ENCODE measurements around the gene DMAC2.

Gene DMAC2

DNA sequence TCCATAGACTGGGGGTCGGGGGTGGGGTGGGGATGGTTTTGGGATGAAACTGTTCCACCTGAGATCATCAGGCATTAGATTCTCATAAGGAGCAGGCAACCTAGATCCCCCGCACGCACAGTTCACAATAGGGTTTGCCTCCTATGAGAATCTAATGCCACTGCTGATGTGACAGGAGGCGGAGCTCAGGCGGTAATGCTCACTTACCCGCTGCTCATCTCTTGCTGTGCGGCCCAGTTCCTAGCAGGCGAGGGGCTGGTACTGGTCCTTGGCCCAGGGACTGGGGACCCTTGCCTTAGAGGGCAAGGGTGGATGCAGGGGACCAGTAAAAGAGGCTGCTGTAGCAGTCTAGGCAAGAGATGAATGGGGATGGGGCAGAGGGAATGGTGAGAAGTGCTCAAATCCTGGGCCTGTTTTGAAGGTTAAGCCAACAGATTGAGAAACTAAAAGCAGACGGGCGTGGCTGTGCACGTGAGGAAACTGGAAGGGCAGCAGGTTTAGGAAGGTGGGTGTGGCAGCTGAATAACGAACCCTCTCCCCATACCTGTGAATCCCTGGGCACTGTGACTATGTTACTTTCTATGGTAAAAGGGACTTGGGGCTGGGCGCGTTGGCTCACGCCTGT is 1.7 kb upstream of the DMAC2 start:
- ATAC-seq (ENCODE audit: insufficient read depth, low read depth) (no peak), DNase-seq (no peak)
- Histone ChIP-seq H3K4me1 (ENCODE audit: insufficient read depth, low read length) (peaks cover 21% of the 10 kb centered on the region), H3K36me3 (ENCODE audit: insufficient read depth, low read length) (peaks cover 12% of the 10 kb centered on the region), H3K9me3 (ENCODE audit: insufficient read depth, low read length, severe bottlenecking) (no peaks in the 10 kb centered on the region), H3K9ac (ENCODE audit: low read depth, low read length) (no peak overlapping the region), H3K27ac (ENCODE audit: low read length) (no peak overlapping the region), H3K4me2 (ENCODE audit: insufficient read depth, low read length) (no peak overlapping the region), H3K79me2 (ENCODE audit: insufficient read depth, low read length) (peaks cover 16% of the 10 kb centered on the region), H3K27me3 (ENCODE audit: insufficient read depth, low read length, poor library complexity) (no peaks in the 10 kb centered on the region), H2AFZ (ENCODE audit: low read depth, low read length) (no peak overlapping the region), H3K4me3 (ENCODE audit: low read depth in 1 of 2, low read length in 2 of 2) (no peak overlapping the region), H4K20me1 (ENCODE audit: insufficient read depth, low read length) (no peaks in the 10 kb centered on the region)
- no peak for TF ChIP-seq EZH2 (IDR thresholded peaks at IDR 0.05; ENCODE audit: borderline replicate concordance, low read depth, low read length, severe bottlenecking)
- TF ChIP-seq, protein P1, sequence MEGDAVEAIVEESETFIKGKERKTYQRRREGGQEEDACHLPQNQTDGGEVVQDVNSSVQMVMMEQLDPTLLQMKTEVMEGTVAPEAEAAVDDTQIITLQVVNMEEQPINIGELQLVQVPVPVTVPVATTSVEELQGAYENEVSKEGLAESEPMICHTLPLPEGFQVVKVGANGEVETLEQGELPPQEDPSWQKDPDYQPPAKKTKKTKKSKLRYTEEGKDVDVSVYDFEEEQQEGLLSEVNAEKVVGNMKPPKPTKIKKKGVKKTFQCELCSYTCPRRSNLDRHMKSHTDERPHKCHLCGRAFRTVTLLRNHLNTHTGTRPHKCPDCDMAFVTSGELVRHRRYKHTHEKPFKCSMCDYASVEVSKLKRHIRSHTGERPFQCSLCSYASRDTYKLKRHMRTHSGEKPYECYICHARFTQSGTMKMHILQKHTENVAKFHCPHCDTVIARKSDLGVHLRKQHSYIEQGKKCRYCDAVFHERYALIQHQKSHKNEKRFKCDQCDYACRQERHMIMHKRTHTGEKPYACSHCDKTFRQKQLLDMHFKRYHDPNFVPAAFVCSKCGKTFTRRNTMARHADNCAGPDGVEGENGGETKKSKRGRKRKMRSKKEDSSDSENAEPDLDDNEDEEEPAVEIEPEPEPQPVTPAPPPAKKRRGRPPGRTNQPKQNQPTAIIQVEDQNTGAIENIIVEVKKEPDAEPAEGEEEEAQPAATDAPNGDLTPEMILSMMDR (IDR thresholded peaks at IDR 0.05; ENCODE audit: borderline replicate concordance, extremely low read depth, low read length, poor library complexity, severe bottlenecking), result no peak

DNA sequence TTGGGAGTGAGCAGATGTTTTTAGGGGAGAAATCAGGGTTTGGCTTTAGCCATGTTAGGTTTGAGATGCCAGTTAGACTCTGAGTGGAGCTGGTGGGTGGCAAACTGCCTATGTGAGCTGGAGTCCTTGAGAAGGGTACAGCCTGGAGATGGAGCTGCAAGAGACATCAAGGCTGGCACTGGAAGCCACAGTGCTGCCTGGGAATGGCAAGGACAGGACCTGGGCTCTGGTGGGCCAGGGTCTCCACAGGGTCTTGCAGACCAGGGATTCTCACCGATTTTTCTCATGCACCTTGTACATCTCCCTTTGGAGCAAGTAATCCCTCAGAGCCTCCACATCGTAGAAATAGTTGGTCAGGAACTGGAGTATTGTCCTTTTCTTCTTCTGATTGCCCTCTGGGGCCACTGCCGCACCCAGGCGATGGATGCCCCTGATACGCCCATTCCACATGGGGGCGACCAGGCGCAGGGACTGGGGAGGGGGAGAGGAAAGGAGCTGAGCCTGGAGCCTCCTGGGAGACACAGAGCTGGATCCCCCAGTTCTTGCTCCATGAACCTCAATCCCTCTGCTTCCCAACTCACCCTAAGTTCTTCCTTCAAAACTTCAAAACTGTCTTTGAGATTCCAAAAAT is 1.7 kb downstream of the DMAC2 start:
- Histone ChIP-seq H3K36me3 (ENCODE audit: insufficient read depth, low read length) (peaks cover 22% of the 10 kb centered on the region), H3K9ac (ENCODE audit: low read depth, low read length) (no peak overlapping the region), H3K79me2 (ENCODE audit: insufficient read depth, low read length) (peaks cover 16% of the 10 kb centered on the region), H3K4me3 (ENCODE audit: low read depth in 1 of 2, low read length in 2 of 2) (peak overlapping the region in 1 of 2 experiments; percentile 75; a peak in 1 of 4 replicates), H2AFZ (ENCODE audit: low read depth, low read length) (no peak overlapping the region), H3K27ac (ENCODE audit: low read length) (no peak overlapping the region), H3K4me2 (ENCODE audit: insufficient read depth, low read length) (peak overlapping the region; percentile 71), H3K9me3 (ENCODE audit: insufficient read depth, low read length, severe bottlenecking) (no peaks in the 10 kb centered on the region), H3K4me1 (ENCODE audit: insufficient read depth, low read length) (peaks cover 21% of the 10 kb centered on the region), H3K27me3 (ENCODE audit: insufficient read depth, low read length, poor library complexity) (no peaks in the 10 kb centered on the region), H4K20me1 (ENCODE audit: insufficient read depth, low read length) (no peaks in the 10 kb centered on the region)
- DNase-seq (no peak), ATAC-seq (ENCODE audit: insufficient read depth, low read depth) (no peak)
- TF ChIP-seq, protein P1 (IDR thresholded peaks at IDR 0.05; ENCODE audit: borderline replicate concordance, extremely low read depth, low read length, poor library complexity, severe bottlenecking), result no peak
- no peak for TF ChIP-seq EZH2 (IDR thresholded peaks at IDR 0.05; ENCODE audit: borderline replicate concordance, low read depth, low read length, severe bottlenecking)

DNA sequence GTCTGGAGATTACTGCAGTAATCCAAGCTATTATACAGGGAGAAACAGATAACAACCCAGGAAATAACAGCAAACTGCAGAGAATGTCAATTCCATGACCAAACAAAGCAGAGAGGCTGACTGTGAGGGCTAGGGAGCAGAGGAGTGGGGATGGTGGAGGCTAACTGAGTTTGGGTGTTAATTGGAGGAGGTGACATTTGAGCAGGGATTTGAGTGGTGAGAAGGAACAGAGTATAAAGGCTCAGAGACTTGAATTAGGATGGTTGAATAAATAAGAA is 3.1 kb downstream of the DMAC2 start:
- no peak for ATAC-seq (ENCODE audit: insufficient read depth, low read depth)
- Histone ChIP-seq H3K79me2 (ENCODE audit: insufficient read depth, low read length) (peaks cover 16% of the 10 kb centered on the region), H4K20me1 (ENCODE audit: insufficient read depth, low read length) (no peaks in the 10 kb centered on the region)

More for the DNA sequence above, 3.1 kb downstream of the DMAC2 start:
- no peak for DNase-seq
- H3K9ac ChIP-seq (ENCODE audit: low read depth, low read length), result no peak overlapping the region
- H3K4me2 ChIP-seq (ENCODE audit: insufficient read depth, low read length), result no peak overlapping the region
- peaks cover 21% of the 10 kb centered on the region for H3K4me1 ChIP-seq (ENCODE audit: insufficient read depth, low read length)
- H3K9me3 ChIP-seq (ENCODE audit: insufficient read depth, low read length, severe bottlenecking), result no peaks in the 10 kb centered on the region
- TF ChIP-seq, protein P1 (IDR thresholded peaks at IDR 0.05; ENCODE audit: borderline replicate concordance, extremely low read depth, low read length, poor library complexity, severe bottlenecking), result no peak
- TF ChIP-seq EZH2 (IDR thresholded peaks at IDR 0.05; ENCODE audit: borderline replicate concordance, low read depth, low read length, severe bottlenecking), result no peak
- H2AFZ ChIP-seq (ENCODE audit: low read depth, low read length), result no peak overlapping the region
- H3K36me3 ChIP-seq (ENCODE audit: insufficient read depth, low read length), result peaks cover 36% of the 10 kb centered on the region
- no peak overlapping the region for H3K4me3 ChIP-seq (ENCODE audit: low read depth in 1 of 2, low read length in 2 of 2)
- no peak overlapping the region for H3K27ac ChIP-seq (ENCODE audit: low read length)
- no peaks in the 10 kb centered on the region for H3K27me3 ChIP-seq (ENCODE audit: insufficient read depth, low read length, poor library complexity)
